Activated T-cell treated with anti-CD3 and anti-CD28 coated beads, Interleukin-2, amount 50 U/mL, for 4 hours (primary cell): ENCODE measurements around the gene PLCG2. TPM values are rescaled to one million over a fixed set of nuclear protein-coding genes. Genes with fewer than 3 reads are reported as not detected.
"Not testable (repeated sequence)": the region's sequence is repeated elsewhere in the genome, so short reads cannot be mapped to it uniquely, and the experiment has no call there.

Experiments used
- ATAC-seq, 2 donors: fragments of 200-7000 bp; cut with Tn5 transposase; one replicate each; pipeline ENCODE4 v1.10.0; 2021
- DNase-seq: peaks from one replicate; pipeline ENCODE4 v3.0.0-alpha.2; 2020
- H3K27me3 Mint-ChIP-seq: one replicate; pipeline ENCODE4 v1.8.0; 2021; ENCODE audit warnings: low read depth, mixed read lengths
- H3K36me3 Mint-ChIP-seq: one replicate; pipeline ENCODE4 v1.8.0; 2022; ENCODE audit warnings: mixed read lengths; ENCODE audit not compliant: insufficient read depth
- H3K4me1 Mint-ChIP-seq: one replicate; pipeline ENCODE4 v1.8.0; 2021; ENCODE audit warnings: low read depth, mixed read lengths
- H3K4me3 Mint-ChIP-seq: one replicate; pipeline ENCODE4 v1.8.0; 2021; ENCODE audit warnings: mild to moderate bottlenecking, moderate library complexity, mixed read lengths
- H3K9me3 Mint-ChIP-seq: one replicate; pipeline ENCODE4 v1.8.0; 2021; ENCODE audit warnings: mixed read lengths
- total RNA-seq, 3 donors: library from RNA; stranded (reverse); gene quantifications; one replicate each; pipeline ENCODE4 v1.2.1, GENCODE V29; 2021

Gene PLCG2
- total RNA-seq, 3 donors from 2014 or later: 2.6 to 3.4 (median 2.7) TPM

DNA sequence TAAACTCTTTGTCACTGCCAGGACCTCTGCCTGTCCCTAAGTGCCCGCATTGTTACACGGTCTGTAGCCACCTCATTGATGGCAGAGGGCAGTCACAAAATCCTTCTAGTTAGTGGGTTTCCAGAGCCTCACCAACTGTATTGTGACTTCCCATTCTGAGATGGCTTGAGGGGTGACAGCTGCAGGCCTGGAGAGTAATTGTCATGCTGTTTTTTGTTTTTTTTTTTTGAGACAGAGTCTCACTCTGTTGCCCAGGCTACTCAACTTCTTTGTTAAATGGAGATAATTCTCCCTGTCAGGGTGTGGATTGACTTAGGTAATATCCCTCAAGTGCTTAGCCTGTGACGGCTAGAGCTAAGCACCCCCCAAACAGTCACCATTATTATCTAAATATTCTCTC is 154.3 kb downstream of the PLCG2 start:
- Mint-ChIP-seq H3K9me3 (no peaks in the 10 kb centered on the region), H3K4me3 (no peak overlapping the region), H3K4me1 (no peaks in the 10 kb centered on the region), H3K36me3 (no peaks in the 10 kb centered on the region), H3K27me3 (no peaks in the 10 kb centered on the region)
- DNase-seq (no peak), ATAC-seq (no peak)

DNA sequence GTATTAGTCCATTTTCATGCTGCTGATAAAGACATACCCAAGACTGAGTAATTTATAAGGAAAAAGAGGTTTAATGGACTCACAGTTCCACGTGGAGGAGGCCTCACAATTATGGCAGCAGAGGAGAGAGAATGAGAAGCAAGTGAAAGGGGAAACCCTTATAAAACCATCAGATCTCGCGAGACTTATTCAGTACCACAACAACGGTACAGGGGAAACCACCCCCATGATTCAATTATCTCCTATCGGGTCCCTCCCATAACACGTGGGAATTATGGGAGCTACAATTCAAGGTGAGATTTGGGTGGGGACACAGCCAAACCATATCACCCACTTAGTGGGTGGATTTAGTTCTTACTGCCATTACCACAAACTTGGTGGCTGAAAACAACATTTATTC is 155.6 kb downstream of the PLCG2 start:
- H3K36me3 Mint-ChIP-seq, ATAC-seq, H3K27me3 Mint-ChIP-seq, H3K4me1 Mint-ChIP-seq, H3K4me3 Mint-ChIP-seq, H3K9me3 Mint-ChIP-seq, DNase-seq: not testable (repeated sequence)

DNA sequence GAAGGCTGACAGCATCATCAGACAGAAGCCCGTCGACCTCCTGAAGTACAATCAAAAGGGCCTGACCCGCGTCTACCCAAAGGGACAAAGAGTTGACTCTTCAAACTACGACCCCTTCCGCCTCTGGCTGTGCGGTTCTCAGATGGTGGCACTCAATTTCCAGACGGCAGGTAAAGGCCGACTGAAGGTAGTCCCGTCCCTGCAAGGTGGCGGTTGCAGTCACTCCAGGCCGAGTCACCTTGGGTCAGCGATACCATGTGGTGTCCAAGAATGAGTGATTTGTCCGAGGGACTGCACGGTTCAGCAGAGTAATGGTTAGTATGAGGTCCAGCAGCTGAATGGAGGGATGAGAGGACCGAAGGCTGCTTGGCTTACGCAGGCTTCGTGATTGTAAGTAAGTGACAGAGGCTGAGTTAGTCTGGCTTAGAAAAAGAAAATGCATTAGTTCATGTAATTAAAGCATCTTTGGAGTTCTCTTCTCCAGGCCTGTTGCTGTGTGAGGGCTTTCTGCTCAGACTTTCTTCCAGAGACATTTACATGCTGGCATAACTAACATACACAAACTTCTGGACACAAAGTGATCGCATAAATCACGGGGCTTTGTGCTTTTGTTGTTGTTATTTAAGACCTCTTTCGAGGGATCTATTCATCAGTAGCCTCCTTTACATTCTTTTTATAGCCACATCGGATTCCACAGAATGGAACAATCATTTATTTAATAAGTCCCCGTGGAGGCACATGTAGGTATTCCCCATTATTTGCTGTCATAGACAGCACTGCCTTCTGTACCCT is 157.3 kb downstream of the PLCG2 start:
- no peaks in the 10 kb centered on the region for H3K36me3 Mint-ChIP-seq

DNA sequence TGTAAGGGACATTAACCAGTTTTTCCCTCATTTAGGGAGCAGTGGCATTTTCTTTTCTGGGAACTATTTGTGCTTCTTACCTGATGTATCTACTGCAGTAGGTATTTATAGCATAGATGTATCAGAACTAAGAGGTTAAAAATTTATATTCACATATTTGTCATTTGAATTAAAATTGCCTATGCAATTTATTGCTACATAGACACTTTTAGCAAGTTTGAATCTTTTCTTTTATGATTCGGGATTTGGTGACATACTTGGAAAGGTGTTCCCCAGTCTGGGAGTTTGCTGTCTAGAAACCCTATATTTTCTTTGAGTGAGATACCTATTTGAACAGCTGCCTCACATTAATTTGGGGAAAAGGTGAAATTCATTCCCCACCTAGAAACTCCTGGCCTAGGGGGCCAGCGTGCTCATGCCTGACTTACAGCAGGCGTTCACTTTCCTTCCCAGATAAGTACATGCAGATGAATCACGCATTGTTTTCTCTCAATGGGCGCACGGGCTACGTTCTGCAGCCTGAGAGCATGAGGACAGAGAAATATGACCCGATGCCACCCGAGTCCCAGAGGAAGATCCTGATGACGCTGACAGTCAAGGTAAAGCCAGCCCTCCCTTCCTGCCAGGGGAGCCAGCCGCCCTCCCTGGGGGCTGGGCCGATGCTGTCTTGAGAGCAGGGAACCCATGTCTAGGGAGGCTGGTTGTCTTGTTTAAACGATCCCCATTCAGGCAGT is 158.4 kb downstream of the PLCG2 start:
- ATAC-seq: no peak
- Mint-ChIP-seq H3K27me3 (no peaks in the 10 kb centered on the region), H3K36me3 (no peaks in the 10 kb centered on the region), H3K9me3 (no peaks in the 10 kb centered on the region), H3K4me3 (no peak overlapping the region), H3K4me1 (no peaks in the 10 kb centered on the region)
- no peak for DNase-seq

More for the DNA sequence above, 157.3 kb downstream of the PLCG2 start:
- no peaks in the 10 kb centered on the region for H3K4me1 Mint-ChIP-seq
- H3K27me3 Mint-ChIP-seq: no peaks in the 10 kb centered on the region
- H3K9me3 Mint-ChIP-seq: no peaks in the 10 kb centered on the region
- no peak overlapping the region for H3K4me3 Mint-ChIP-seq
- no peak for ATAC-seq
- no peak for DNase-seq

DNA sequence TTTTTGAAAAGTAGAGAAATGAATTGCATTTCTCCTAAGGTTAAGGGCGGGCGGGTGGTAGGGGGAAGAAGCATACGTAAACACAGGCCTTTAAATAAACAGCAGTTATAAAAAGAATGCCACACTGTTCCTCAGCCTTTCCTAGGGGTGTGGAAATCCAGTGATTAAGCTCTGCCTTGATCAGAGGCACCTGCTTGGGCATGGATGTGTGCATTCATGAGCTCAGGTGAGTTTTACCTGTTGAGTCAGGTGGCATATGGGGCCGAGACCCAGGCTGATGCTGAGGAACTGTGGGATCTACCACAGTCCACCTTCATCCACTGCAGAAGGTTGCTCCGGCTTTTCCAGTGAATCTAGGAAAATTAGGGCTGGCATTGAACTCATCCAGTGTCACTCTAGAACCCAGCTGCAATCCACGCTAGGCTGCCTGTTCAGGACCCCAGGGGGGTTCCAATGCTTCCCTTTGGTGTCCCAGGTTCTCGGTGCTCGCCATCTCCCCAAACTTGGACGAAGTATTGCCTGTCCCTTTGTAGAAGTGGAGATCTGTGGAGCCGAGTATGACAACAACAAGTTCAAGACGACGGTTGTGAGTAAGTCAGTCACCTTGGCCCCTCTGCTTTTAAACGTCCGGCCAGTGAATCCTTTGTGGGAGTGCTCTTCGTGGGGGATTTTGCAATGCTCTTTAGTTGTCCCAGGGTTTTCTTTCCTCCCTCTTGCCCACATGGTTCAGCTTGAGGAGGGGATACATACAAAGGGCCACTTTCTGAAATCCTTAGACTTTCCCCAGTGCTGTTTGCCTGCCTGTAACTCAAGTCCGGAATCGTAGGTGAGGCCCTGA is 159.5 kb downstream of the PLCG2 start:
- H3K4me1 Mint-ChIP-seq: no peaks in the 10 kb centered on the region
- DNase-seq (no peak), ATAC-seq (no peak)
- H3K27me3 Mint-ChIP-seq: no peaks in the 10 kb centered on the region
- no peak overlapping the region for H3K4me3 Mint-ChIP-seq
- no peaks in the 10 kb centered on the region for H3K36me3 Mint-ChIP-seq
- H3K9me3 Mint-ChIP-seq: no peaks in the 10 kb centered on the region

DNA sequence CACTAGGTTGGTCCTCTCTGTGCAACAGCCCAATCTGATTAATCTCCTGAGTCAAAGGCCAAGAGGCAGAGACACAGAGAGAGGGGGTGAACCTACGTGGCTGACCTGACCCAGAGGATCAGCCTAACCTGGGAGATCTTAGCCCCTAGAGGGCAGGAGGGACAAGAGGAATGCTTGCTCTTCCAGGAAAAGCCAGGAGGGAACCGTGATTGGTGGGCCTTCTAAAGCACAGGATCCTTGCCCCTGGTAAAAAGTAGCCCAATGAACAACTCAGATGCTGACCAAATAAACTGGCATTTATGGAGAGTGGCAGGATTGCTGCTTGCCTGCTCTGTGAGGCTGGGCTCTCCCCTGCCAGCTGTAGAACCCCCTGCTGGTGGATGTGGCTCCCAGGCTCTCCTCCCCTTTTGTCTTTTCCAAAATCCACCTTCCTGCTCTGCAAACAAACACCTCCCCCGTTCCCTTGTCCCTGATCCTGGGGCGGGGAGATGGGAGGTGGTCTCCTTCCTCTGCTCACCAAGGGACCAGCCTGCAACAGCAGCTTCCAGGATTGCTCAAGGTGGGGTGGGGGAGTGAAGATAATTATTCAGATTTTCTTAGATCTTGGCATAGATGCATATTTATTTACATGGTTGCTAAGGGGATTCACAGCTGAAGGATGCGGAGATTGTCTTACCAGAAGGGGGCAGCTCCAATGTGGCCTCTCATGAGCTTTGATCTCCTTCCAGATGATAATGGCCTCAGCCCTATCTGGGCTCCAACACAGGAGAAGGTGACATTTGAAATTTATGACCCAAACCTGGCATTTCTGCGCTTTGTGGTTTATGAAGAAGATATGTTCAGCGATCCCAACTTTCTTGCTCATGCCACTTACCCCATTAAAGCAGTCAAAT is 160.3 kb downstream of the PLCG2 start:
- no peaks in the 10 kb centered on the region for H3K27me3 Mint-ChIP-seq
- no peaks in the 10 kb centered on the region for H3K4me1 Mint-ChIP-seq
- no peaks in the 10 kb centered on the region for H3K9me3 Mint-ChIP-seq
- DNase-seq: no peak
- H3K4me3 Mint-ChIP-seq: no peak overlapping the region
- H3K36me3 Mint-ChIP-seq: no peaks in the 10 kb centered on the region
- ATAC-seq: no peak

DNA sequence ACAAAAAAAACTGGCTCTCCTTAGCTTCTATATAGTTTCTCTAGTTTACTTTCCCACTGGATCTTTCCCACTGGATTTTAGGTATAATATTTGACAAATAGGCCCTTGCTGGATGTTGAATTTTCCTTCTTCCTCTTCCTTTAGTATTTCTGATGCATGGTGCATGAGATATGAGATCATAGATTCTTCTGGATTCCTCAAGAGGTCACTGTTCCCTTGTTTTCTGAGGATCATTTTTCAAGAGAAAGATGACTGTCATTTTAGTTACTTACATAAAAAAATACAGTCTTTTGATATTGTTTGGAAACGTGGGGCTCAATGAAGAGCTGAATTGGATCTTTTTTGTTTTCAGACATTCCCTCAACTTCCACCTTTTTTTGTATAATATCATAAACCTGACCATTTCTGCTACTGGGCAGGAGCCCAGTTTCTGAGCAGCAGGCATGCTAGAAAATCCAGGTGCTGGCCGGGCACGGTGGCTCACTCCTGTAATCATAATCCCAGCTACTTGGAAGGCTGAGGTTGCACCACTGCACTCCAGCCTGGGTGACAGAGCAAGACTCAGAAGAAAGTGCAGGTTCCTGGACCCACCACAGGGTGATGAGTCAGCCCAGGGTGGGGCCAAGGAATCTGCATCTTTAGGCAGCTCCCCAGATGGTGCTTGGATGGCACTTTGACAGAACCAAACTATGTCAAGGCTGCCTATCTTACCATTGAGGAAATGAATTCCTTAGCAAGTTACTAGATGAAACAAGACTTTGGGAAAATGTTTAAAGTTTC is 161.9 kb downstream of the PLCG2 start:
- no peaks in the 10 kb centered on the region for H3K9me3 Mint-ChIP-seq
- DNase-seq (no peak), ATAC-seq (no peak)
- no peaks in the 10 kb centered on the region for H3K27me3 Mint-ChIP-seq
- H3K36me3 Mint-ChIP-seq: no peaks in the 10 kb centered on the region
- H3K4me3 Mint-ChIP-seq: no peak overlapping the region
- H3K4me1 Mint-ChIP-seq: no peaks in the 10 kb centered on the region

DNA sequence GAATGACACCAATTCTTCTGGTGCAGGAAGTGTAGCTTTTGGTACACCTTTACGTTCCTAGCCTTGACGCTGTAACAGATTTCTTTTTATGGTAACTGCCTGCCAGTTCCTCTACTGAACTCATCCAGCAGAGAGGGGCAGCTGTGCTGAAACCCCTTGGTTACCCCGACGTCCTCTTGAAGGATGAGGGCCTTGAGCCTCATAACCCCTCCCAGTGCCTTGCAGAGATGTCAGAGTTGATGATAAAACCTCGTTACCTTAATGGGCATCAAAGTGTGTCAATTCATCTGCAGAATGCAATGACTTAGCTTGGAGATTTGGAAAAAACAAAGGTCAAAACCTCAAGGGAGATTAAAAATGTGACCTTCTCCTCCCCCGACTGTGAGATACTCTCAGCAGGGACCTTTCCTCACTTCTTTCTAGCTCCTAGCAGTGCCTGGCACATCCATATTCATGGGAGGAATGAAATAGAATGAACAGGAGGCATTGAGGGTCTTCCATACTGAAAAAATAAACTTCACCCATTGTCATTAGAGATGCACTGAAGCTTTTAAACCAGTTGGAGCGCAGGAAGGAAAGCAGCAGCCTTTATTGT is 163.0 kb downstream of the PLCG2 start:
- Mint-ChIP-seq H3K4me1 (no peaks in the 10 kb centered on the region), H3K9me3 (no peaks in the 10 kb centered on the region), H3K36me3 (no peaks in the 10 kb centered on the region), H3K27me3 (no peaks in the 10 kb centered on the region), H3K4me3 (no peak overlapping the region)
- DNase-seq: no peak
- ATAC-seq: no peak

DNA sequence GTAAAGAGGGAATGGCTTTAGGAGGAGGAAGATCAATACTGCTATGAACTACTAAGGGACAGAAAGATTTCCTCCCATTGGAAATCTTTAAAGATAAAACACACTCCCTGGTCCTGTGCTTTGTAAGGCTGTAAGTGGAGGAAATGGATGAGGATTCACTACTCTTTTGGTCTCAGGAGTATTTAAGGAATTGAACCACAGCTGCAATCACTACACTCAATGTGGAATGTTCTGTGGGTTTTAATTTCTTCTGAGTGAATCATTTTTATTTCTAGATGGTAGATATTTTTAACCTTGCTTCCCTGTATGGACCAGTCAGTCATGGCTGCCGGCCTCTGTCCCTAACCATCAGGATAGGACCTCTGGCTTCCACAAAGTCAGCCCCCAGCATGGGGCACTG is 166.6 kb downstream of the PLCG2 start:
- DNase-seq: no peak
- no peak for ATAC-seq
- Mint-ChIP-seq H3K4me1 (no peaks in the 10 kb centered on the region), H3K4me3 (no peak overlapping the region), H3K36me3 (peaks cover 2% of the 10 kb centered on the region), H3K27me3 (peaks cover 4% of the 10 kb centered on the region), H3K9me3 (peaks cover 3% of the 10 kb centered on the region)

DNA sequence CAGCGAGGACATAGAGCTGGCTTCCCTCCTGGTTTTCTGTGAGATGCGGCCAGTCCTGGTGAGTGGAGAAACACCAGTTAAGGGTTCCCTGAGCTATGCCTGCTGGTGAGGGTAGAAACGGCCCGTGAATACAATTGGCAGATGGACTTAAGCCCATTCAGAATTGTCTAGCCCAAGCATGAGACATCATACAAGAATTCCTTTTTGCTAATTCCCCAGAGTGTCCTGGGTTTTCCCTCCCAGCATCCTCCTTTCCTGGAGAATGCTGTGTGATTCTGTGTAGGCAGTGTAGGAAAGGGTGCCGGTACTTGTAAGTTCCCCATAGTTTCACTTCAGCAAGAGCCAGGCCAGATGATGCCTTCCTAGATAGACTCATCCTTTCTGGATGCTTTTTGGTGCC is 167.1 kb downstream of the PLCG2 start:
- peaks cover 2% of the 10 kb centered on the region for H3K36me3 Mint-ChIP-seq
- H3K4me3 Mint-ChIP-seq: no peak overlapping the region
- no peak for DNase-seq
- H3K4me1 Mint-ChIP-seq: no peaks in the 10 kb centered on the region
- no peak for ATAC-seq
- H3K9me3 Mint-ChIP-seq: peaks cover 6% of the 10 kb centered on the region
- peaks cover 4% of the 10 kb centered on the region for H3K27me3 Mint-ChIP-seq

DNA sequence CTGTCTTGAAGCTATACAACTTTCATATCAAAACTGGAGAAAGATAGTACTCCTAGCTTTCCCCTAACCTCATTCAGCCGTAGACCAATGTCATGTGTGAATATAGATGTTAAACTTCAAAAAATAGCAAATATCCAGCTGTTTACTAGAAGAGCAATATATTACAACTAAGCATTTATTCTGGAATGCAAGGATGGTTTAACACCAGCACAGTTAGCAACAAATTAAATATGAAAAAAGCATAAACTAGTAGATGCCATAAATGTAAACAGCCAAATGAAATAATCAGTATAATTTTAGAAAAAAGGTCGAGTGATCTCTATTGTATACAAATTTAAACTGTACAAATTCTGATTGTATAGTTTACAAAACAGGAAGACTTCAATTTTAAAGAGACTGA is 172.5 kb downstream of the PLCG2 start:
- Mint-ChIP-seq H3K36me3 (peaks cover 2% of the 10 kb centered on the region), H3K9me3 (peaks cover 15% of the 10 kb centered on the region), H3K4me1 (no peaks in the 10 kb centered on the region), H3K4me3 (no peak overlapping the region), H3K27me3 (peaks cover 6% of the 10 kb centered on the region)
- DNase-seq (no peak), ATAC-seq (no peak)

DNA sequence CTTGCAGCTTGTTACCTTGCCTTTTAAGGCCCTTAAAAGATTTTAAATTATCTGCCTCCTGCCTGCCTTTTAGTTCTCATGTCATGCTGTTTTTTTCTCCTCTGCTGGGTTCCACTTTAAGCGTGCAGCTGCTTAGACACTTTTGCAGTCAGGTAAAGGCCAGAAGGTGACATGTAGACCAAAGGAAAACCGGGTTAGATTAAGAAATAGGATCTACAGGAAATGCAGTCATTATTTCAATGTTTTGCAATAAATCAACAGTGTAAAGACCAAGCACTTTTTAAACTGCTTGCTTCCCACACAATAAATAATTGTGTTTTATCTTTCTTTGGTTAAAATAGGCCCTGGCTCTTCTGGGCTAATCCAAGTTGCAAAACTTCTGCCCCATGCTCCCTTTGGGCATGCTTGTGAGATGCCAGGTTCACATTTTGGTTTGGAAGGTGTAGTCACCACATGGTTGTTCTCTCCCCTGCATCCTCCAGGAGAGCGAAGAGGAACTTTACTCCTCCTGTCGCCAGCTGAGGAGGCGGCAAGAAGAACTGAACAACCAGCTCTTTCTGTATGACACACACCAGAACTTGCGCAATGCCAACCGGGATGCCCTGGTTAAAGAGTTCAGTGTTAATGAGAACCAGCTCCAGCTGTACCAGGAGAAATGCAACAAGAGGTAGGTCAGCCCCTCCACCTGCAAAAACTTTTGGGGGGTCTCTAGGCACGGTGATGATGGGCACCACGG is 177.3 kb downstream of the PLCG2 start:
- no peak overlapping the region for H3K4me3 Mint-ChIP-seq
- ATAC-seq: no peak
- H3K4me1 Mint-ChIP-seq: no peaks in the 10 kb centered on the region
- peaks cover 2% of the 10 kb centered on the region for H3K27me3 Mint-ChIP-seq
- peaks cover 7% of the 10 kb centered on the region for H3K9me3 Mint-ChIP-seq
- no peaks in the 10 kb centered on the region for H3K36me3 Mint-ChIP-seq
- DNase-seq: no peak
